Panc1 (cell line): ENCODE results near the gene ADGRG3. TPM values are rescaled to one million over a fixed set of nuclear protein-coding genes. Genes with fewer than 3 reads are reported as not detected.

Experiments used
- ATAC-seq: fragments of 200-7000 bp; cut with Tn5 transposase; 2 replicates; pipeline ENCODE4 v1.9.1; 2020; ENCODE audit warnings: mild to moderate bottlenecking, moderate library complexity
- BruUV-seq: library from RNA; stranded (reverse); fragments of 400-500 nt; replicated peaks from 2 replicates; lab custom pipeline; 2021; lab: Mats Ljungman, UMichigan
- CTCF ChIA-PET: fragments of 300-600 bp; sonication (Branson Sonifier 250); formaldehyde crosslinking; loops from one replicate; lab custom pipeline; 2022; ENCODE audit warnings: antibody characterized with exemption; lab: Charles Lee
- POLR2A ChIA-PET: fragments of 300-600 bp; sonication (Branson Sonifier 250); formaldehyde crosslinking; loops from one replicate; lab custom pipeline; 2022; ENCODE audit warnings: antibody characterized with exemption; lab: Charles Lee
- DNase-seq: peaks from one replicate; pipeline ENCODE4 v3.0.0-alpha.2; 2010; ENCODE audit warnings: low read depth, low spot score
- H3K27ac ChIP-seq: 2 replicates; pipeline ENCODE4 v1.5.1; 2011; ENCODE audit warnings: mild to moderate bottlenecking, low read length, inconsistent platforms
- H3K27me3 ChIP-seq: fragments of 200-500 bp; sonication (Bioruptor generic); 2 replicates; pipeline ENCODE4 v1.6.0; 2014; ENCODE audit warnings: low read length, inconsistent platforms; ENCODE audit not compliant: control insufficient read depth, insufficient read depth
- H3K36me3 ChIP-seq: fragments of 200-500 bp; sonication (Bioruptor generic); 2 replicates; pipeline ENCODE4 v1.5.1; 2014; ENCODE audit warnings: inconsistent platforms, mild to moderate bottlenecking, low read length, moderate library complexity; ENCODE audit not compliant: control insufficient read depth, insufficient read depth
- H3K4me1 ChIP-seq: 2 replicates; pipeline ENCODE4 v1.5.1; 2011; ENCODE audit warnings: inconsistent platforms, mild to moderate bottlenecking, low read length, moderate library complexity; ENCODE audit not compliant: control insufficient read depth, insufficient read depth
- H3K4me3 ChIP-seq, 2 experiments: 2 replicates each; pipeline ENCODE4 v1.5.1; 2011 to 2012; ENCODE audit warnings: low read depth in 2 of 2, low read length in 2 of 2, mild to moderate bottlenecking in 2 of 2, inconsistent platforms in 1 of 2, moderate library complexity in 1 of 2
- H3K9me3 ChIP-seq: fragments of 200-500 bp; sonication (Bioruptor generic); 2 replicates; pipeline ENCODE4 v1.5.1; 2014; ENCODE audit warnings: low read depth, mild to moderate bottlenecking, inconsistent platforms, low read length, moderate library complexity; ENCODE audit not compliant: control insufficient read depth, insufficient read depth
- CTCF ChIP-seq: fragments of 450-650 bp; IDR thresholded peaks from 2 replicates; pipeline ENCODE4 v1.5.1; 2017; ENCODE audit warnings: mild to moderate bottlenecking
- POLR2AphosphoS5 ChIP-seq: IDR thresholded peaks from 2 replicates; pipeline ENCODE4 v1.6.1; 2012; ENCODE audit warnings: mild to moderate bottlenecking, low read depth, low read length, moderate library complexity
- REST ChIP-seq, 2 experiments: IDR thresholded peaks; 2 replicates each; pipeline ENCODE4 v1.6.1; 2011 to 2012; ENCODE audit warnings: low read depth in 2 of 2, control low read depth in 1 of 2, low read length in 1 of 2, mild to moderate bottlenecking in 1 of 2, moderate library complexity in 1 of 2; ENCODE audit not compliant: insufficient read depth in 1 of 2
- SIN3A ChIP-seq: IDR thresholded peaks from 2 replicates; pipeline ENCODE4 v1.6.1; 2012; ENCODE audit warnings: low read depth, mild to moderate bottlenecking, low read length, moderate library complexity, borderline replicate concordance; ENCODE audit not compliant: insufficient read depth
- TCF7L2 ChIP-seq: IDR thresholded peaks from 2 replicates; pipeline ENCODE4 v1.6.1; 2011; ENCODE audit warnings: mild to moderate bottlenecking, low read depth, low read length, inconsistent platforms
- in situ Hi-C: cut with HindIII; loops from 2 replicates; pipeline ENCODE4 v1.10.0; 2016; ENCODE audit warnings: low sequenced_read_pairs, low pct_unique_long_range_greater_than_20kb
- intact Hi-C: fragments of 100-400 bp; cut with micrococcal nuclease; formaldehyde crosslinking; loops from one replicate; pipeline ENCODE4 v1.10.0; 2022; ENCODE audit not compliant: unreplicated experiment
- total RNA-seq: library from RNA; stranded (reverse); gene quantifications from one replicate; pipeline ENCODE4 v1.2.1, GENCODE V29; 2021; ENCODE audit not compliant: unreplicated experiment

ADGRG3 gene
- total RNA-seq, 1 experiment from 2014 or later: not detected

GRCh38 chr16:57643147-57643874 is 24.8 kb upstream of the ADGRG3 start:
- Histone ChIP-seq H3K4me3 (no peak overlapping the region), H3K27ac (no peak overlapping the region), H3K27me3 (no peaks in the 10 kb centered on the region), H3K9me3 (no peaks in the 10 kb centered on the region), H3K4me1 (peaks cover 4% of the 10 kb centered on the region), H3K36me3 (no peaks in the 10 kb centered on the region)
- intact Hi-C loops (no loop called here), in situ Hi-C loops (no loop called here)
- peak; percentile 53 for ATAC-seq
- ChIA-PET POLR2A (no interaction called here), CTCF (interaction anchor here (0.6 kb wide), 2 partner anchors 16 to 54 kb away, joined by 4 to 5 read pairs; no protein-coding TSS in a partner anchor)
- BruUV-seq: no TSS peak
- no peak for TF ChIP-seq REST (IDR thresholded peaks at IDR 0.05; ENCODE audit: insufficient read depth in 1 of 2, low read depth in 2 of 2, low read length in 1 of 2)
- TF ChIP-seq SIN3A: no peak
- TF ChIP-seq TCF7L2: no peak
- TF ChIP-seq POLR2AphosphoS5: no peak
- no peak for TF ChIP-seq CTCF
- no peak for DNase-seq

- no peaks in the 10 kb centered on the region for H3K36me3 ChIP-seq
- no peak overlapping the region for H3K4me3 ChIP-seq
- no TSS peak for BruUV-seq
- H3K27ac ChIP-seq: no peak overlapping the region
- TF ChIP-seq CTCF (no peak), TCF7L2 (no peak), SIN3A (no peak), REST (IDR thresholded peaks at IDR 0.05; ENCODE audit: insufficient read depth in 1 of 2, low read depth in 2 of 2, low read length in 1 of 2) (no peak), POLR2AphosphoS5 (no peak)
- in situ Hi-C loops: no loop called here
- intact Hi-C loops: no loop called here
- no peaks in the 10 kb centered on the region for H3K27me3 ChIP-seq
- no peak for DNase-seq
- CTCF ChIA-PET: interaction anchor here (0.6 kb wide), 3 partner anchors 17 to 54 kb away, joined by 3 to 5 read pairs (median 4); no protein-coding TSS in a partner anchor
- peaks cover 4% of the 10 kb centered on the region for H3K4me1 ChIP-seq
- no peak for ATAC-seq
- POLR2A ChIA-PET: no interaction called here
- no peaks in the 10 kb centered on the region for H3K9me3 ChIP-seq
These were observed 24.2 kb upstream of the ADGRG3 start for GRCh38 chr16:57643910-57644309.
